Esophagus muscularis mucosa (tissue), 4 donors: ENCODE data around the gene TRMT1. TPM values are rescaled to one million over a fixed set of nuclear protein-coding genes. Genes with fewer than 3 reads are reported as not detected.
"Not testable (repeated sequence)": the region's sequence is repeated elsewhere in the genome, so short reads cannot be mapped to it uniquely, and the experiment has no call there.

Experiments used
- DNase-seq: peaks from one replicate; pipeline ENCODE4 v3.0.0-alpha.2; 2017; ENCODE audit errors: extremely low spot score
- H3K27ac ChIP-seq, 4 donors: fragments of 200-600 bp; sonication (generic); replicated peaks in 1 of 4; 1 replicate in 3 of 4; 2 replicates in 1 of 4; pipeline ENCODE4 v1.5.1; 2016 to 2019; ENCODE audit warnings: mild to moderate bottlenecking in 1 of 4
- H3K27me3 ChIP-seq, 4 donors: fragments of 200-600 bp; sonication (generic); one replicate each; pipeline versions ENCODE4 v1.5.1 to v1.6.0; 2016 to 2019
- H3K36me3 ChIP-seq, 4 donors: fragments of 200-600 bp; sonication (generic); one replicate each; pipeline ENCODE4 v1.5.1; 2016 to 2019
- H3K4me1 ChIP-seq, 4 donors: fragments of 200-600 bp; sonication (generic); one replicate each; pipeline ENCODE4 v1.5.1; 2016 to 2019
- H3K4me3 ChIP-seq, 4 donors: fragments of 200-600 bp; sonication (generic); 1 replicate in 2 of 4; 2 replicates in 2 of 4; pipeline ENCODE4 v1.5.1; 2016 to 2019; ENCODE audit warnings: mild to moderate bottlenecking in 4 of 4, moderate library complexity in 1 of 4
- H3K9me3 ChIP-seq, 4 donors: fragments of 200-600 bp; sonication (generic); 1 replicate in 3 of 4; 2 replicates in 1 of 4; pipeline ENCODE4 v1.5.1; 2016 to 2019
- EP300 ChIP-seq: sonication (generic); formaldehyde crosslinking; IDR thresholded peaks from one replicate; pipeline ENCODE4 v1.6.1; 2017; ENCODE audit warnings: antibody characterized with exemption
- POLR2A ChIP-seq: fragments of 450-650 bp; IDR thresholded peaks from one replicate; pipeline ENCODE4 v1.6.1; 2017; ENCODE audit warnings: antibody characterized with exemption, moderate library complexity, mild to moderate bottlenecking, low read depth
- POLR2AphosphoS5 ChIP-seq, 2 donors: sonication (generic); formaldehyde crosslinking; IDR thresholded peaks; one replicate each; pipeline ENCODE4 v1.6.1; 2017; ENCODE audit warnings: antibody characterized with exemption in 2 of 2
- WGBS: methylation state at CpG from one replicate; pipeline ENCODE4 v1.1.5; 2018; 5-methylcytosine and 5-hydroxymethylcytosine counted together
- intact Hi-C: fragments of 100-400 bp; cut with DNase I; formaldehyde crosslinking; loops from one replicate; pipeline ENCODE4 v1.15.1; 2023
- total RNA-seq, 4 donors: library from RNA; depleted of rRNA; stranded (reverse); fragments of >200 nt; gene quantifications; one replicate each; pipeline versions ENCODE4 v1.1.0 to v1.2.1, GENCODE V29; 2016
- TF ChIP-seq, protein P1 (sequence below), 3 experiments: fragments of 200-600 bp in 2 of 3; fragments of 450-650 bp in 1 of 3; sonication (generic) in 2 of 3; IDR thresholded peaks; one replicate each; pipeline ENCODE4 v1.5.1; 2017 to 2019; ENCODE audit warnings: antibody characterized with exemption in 3 of 3, mild to moderate bottlenecking in 2 of 3, moderate library complexity in 1 of 3

The TRMT1 gene
- 10 to 100 TPM; 21.4 to 27.6 (median 26.9) TPM for total RNA-seq

DNA sequence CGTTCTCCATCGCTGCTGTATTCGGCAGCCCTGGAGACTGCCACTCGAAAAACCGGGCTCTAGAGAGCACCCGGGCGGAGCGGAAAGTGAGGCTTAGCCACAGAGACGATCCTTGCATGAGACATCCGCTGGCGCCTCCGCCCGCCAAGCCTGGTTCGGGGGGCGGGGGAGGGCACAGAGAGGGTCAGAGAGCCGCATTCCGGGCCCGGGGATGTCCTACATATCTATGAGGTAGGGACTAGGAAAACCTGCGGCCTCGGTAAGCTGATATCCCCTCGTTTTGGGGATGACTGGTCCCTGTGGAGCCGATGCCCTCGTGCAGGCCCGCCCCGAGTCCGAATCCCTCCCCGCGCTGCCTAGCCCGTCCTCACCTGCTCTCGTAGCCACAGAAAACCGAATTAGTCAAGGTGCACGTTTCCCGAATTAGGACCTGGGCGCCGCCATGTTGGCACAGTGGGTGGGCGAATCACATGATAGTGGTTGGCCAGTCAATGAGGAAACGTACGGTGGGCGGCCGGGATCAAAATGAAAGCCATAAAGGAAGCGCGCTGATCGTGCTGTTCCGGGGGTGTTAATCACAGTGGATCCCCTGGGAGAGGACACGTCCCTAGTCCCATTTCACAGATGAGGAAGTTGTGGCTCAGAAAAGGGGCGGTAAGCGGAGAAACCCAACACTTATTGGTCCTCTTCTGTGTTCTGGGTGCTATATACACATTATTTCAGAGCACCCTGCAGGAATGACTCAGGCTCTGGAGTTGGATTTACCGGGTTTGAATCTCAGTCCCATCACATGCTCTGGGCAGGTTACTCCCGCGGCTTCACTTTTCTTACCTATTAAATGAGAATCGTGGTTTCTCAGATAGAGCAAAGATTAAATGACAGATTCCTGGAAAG lies at the start of gene TRMT1:
TRMT1 (minus strand) TSS at position 459 of the 894 bp plus-strand sequence; CDS start at position 118, 341 bp downstream.
- Histone ChIP-seq H3K4me1 (peaks cover 39 to 58% (median 54%) of the 10 kb centered on the region in 4 donors), H3K9me3 (no peaks in the 10 kb centered on the region), H3K4me3 (peak within 1 kb of the TSS; percentile 67 to 97 (median 94)), H3K36me3 (peaks cover 0 to 36% (median 30%) of the 10 kb centered on the region in 4 donors), H3K27me3 (no peaks in the 10 kb centered on the region), H3K27ac (peak within 1 kb of the TSS; percentile 67 to 82 (median 74))
- 1% methylated on average over 40 of the region's 51 CpGs for WGBS
- TF ChIP-seq POLR2AphosphoS5 (IDR thresholded peaks at IDR 0.05) (peak; percentile 82 to 92), EP300 (no peak)
- DNase-seq, result peak; percentile 98
- intact Hi-C loops, result no loop called here

DNA sequence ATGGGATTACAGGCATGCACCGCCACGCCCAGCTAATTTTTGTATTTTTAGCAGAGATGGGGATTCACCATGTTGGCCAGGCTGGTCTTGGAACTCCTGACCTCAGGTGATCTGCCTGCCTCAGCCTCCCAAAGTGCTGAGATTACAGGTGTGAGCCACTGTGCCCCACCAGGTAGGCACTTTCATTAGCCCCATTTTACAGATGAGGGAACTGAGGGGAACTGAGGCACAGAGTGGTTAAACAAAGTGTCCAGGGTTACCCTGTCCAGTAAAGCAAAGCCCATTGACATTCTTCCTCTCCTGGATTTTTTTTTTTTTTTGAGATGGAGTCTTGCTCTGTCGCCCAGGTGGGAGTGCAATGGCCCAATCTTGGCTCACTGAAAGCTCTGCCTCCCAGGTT lies 49.6 kb upstream of the TRMT1 start:
- H3K36me3 ChIP-seq, DNase-seq, H3K4me3 ChIP-seq, H3K9me3 ChIP-seq, intact Hi-C loops, H3K27me3 ChIP-seq: not testable (repeated sequence)
- 93% methylated on average over 3 of the region's 3 CpGs for WGBS
- Histone ChIP-seq H3K27ac (peak overlapping the region; percentile 90 to 96 (median 92)), H3K4me1 (peaks cover 61 to 78% (median 68%) of the 10 kb centered on the region in 4 donors)

DNA sequence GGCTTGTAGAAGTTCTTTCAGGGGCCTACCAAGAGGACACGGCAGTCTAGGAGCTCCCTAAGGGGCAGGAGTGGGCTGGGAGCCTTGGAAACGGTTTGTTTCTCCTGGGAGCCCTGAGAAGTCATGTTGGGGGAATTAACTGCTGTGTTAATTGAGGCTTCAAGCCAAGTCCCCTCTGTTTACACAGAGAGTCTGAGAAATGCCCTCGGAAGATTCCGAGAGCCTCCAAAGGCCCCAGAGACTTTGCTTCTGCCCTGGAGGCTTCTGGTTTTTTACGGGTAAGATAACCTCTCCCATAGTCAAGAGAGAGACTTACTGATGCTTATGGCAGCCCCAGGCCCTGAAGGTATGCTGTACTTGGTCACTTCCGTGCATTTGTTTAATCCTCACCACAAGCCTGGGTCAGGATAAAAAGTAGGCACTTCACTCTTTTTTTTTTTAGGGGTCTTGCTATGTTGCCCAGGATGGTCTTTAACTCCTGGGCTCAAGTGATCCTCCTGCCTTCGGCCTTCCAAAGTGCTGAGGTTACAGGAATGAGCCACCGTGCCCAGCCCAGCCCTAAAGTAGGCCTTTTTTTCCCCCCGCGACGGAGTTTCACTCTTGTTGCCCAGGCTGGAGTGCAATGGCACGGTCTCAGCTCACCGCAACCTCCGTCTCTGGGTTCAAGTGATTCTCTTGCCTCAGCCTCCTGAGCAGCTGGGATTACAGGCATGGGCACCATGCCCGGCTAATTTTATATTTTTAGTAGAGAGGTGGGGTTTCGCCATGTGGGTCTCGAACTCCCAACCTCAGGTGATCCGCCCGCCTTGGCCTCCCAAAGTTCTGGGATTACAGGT lies 48.8 kb upstream of the TRMT1 start:
- DNase-seq, result no peak
- Histone ChIP-seq H3K27me3 (no peaks in the 10 kb centered on the region), H3K36me3 (no peaks in the 10 kb centered on the region), H3K4me1 (peaks cover 61 to 78% (median 70%) of the 10 kb centered on the region in 4 donors), H3K27ac (peak overlapping the region; percentile 90 to 96 (median 92)), H3K4me3 (no peak overlapping the region), H3K9me3 (no peaks in the 10 kb centered on the region)
- TF ChIP-seq POLR2A, result no peak
- no peak for TF ChIP-seq POLR2AphosphoS5 (IDR thresholded peaks at IDR 0.05)
- no peak for TF ChIP-seq EP300
- TF ChIP-seq, protein P1, sequence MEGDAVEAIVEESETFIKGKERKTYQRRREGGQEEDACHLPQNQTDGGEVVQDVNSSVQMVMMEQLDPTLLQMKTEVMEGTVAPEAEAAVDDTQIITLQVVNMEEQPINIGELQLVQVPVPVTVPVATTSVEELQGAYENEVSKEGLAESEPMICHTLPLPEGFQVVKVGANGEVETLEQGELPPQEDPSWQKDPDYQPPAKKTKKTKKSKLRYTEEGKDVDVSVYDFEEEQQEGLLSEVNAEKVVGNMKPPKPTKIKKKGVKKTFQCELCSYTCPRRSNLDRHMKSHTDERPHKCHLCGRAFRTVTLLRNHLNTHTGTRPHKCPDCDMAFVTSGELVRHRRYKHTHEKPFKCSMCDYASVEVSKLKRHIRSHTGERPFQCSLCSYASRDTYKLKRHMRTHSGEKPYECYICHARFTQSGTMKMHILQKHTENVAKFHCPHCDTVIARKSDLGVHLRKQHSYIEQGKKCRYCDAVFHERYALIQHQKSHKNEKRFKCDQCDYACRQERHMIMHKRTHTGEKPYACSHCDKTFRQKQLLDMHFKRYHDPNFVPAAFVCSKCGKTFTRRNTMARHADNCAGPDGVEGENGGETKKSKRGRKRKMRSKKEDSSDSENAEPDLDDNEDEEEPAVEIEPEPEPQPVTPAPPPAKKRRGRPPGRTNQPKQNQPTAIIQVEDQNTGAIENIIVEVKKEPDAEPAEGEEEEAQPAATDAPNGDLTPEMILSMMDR (IDR thresholded peaks at IDR 0.05), result no peak
- 79% methylated on average over 16 of the region's 19 CpGs for WGBS
- intact Hi-C loops, result no loop called here

DNA sequence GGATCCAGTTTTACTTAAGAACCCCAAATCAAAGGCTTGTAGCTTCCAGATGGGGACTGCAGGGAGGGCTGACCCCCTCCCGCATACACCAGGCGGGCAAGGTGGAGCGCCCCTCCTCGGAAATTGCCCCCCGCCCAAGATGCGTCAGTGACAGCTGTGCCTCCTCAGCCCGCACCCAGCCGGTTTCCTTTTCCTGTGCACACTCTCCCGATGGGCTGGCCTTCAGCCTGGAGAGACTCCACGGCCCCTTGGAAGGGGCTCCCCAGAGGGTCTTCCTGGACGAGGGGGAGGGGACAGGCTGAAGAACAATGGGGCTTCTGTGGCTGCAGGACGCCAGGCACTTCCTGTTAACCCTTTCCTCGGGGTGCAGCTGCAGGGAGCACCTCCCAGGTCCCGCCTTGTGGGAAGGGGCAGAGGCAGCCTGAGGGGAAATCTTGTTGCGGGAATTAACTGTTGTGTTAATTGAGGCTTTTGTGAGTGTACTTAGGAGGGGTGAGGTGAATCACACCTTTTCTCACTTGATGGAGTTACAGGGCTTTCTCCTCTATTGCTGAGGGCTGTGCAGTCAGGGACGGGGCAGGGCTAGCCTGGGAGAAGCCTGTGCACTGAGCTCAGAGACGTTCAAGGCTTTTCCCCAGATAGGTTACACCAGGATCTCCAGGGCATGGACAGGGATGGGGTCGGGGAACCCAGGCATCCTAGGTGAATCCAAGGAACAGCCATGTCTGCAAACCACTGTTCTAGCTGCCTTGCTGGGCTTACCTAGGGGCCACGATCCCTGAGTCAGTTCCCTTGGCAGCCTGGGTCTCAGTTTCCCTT lies 48.0 kb upstream of the TRMT1 start:
- H3K27me3 ChIP-seq, result no peaks in the 10 kb centered on the region
- H3K27ac ChIP-seq, result peak overlapping the region; percentile 90 to 96 (median 92)
- WGBS, result 14% methylated on average over 16 of the region's 19 CpGs
- H3K4me3 ChIP-seq, result peak overlapping the region; percentile 47 to 56 (median 48)
- no peaks in the 10 kb centered on the region for H3K36me3 ChIP-seq
- intact Hi-C loops, result no loop called here
- TF ChIP-seq POLR2AphosphoS5 (IDR thresholded peaks at IDR 0.05), result peak; percentile 32 to 40
- TF ChIP-seq EP300, result peak; percentile 19
- TF ChIP-seq, protein P1 (IDR thresholded peaks at IDR 0.05), result no peak
- no peak for TF ChIP-seq POLR2A
- H3K4me1 ChIP-seq, result peaks cover 61 to 77% (median 70%) of the 10 kb centered on the region in 4 donors
- H3K9me3 ChIP-seq, result no peaks in the 10 kb centered on the region
- DNase-seq, result no peak

DNA sequence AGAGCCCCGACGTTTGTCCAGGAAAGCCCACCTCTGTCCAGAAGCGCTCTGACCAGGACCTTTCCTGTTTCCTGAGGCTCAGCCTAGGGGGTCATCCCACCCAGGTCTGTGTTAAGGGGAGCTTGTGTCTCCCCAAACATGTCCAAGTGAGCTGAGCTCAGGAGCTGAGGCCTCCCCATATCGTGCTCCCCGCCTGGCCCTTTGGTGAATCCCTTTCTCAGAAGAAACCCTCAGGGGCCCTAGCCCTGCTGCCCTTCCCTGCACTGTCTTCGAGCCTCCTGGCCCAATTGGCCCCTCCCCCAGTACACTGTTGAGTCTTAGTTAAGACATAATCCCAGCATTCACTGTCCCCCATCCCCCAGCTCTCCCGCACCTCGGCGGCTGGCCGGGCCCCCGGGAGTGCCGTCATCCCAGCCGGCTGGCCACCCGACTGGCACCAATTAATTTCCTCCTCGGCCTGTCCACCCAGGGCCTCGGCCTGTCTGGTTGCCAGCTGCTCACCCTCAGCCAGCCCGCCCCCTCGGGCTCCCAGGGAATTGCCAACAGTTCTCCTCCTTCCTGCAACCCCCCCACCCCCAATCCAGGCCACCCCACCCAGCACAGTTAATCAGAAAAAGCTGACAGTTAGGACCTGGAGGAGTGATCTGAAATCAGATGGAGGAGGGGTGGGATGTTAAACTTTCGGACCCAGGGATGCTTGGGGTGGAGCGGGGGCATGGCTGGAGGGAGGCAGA lies 47.2 kb upstream of the TRMT1 start:
- WGBS, result 15% methylated on average over 16 of the region's 20 CpGs
- Histone ChIP-seq H3K27ac (peak overlapping the region; percentile 90 to 96 (median 92)), H3K4me3 (peak overlapping the region; percentile 47 to 56 (median 48)), H3K4me1 (peaks cover 61 to 70% (median 68%) of the 10 kb centered on the region in 4 donors), H3K9me3 (no peaks in the 10 kb centered on the region), H3K36me3 (no peaks in the 10 kb centered on the region), H3K27me3 (no peaks in the 10 kb centered on the region)
- TF ChIP-seq POLR2AphosphoS5 (IDR thresholded peaks at IDR 0.05) (peak; percentile 55 to 70), EP300 (no peak), POLR2A (peak; percentile 57)
- TF ChIP-seq, protein P1 (IDR thresholded peaks at IDR 0.05), result no peak
- DNase-seq, result peak; percentile 93
- intact Hi-C loops, result no loop called here
